ENCODE data around the gene KCNQ1.

- no peak for TF ChIP-seq CTCF (conservative IDR thresholded peaks at IDR 0.05)
- TF ChIP-seq EZH2 (IDR thresholded peaks at IDR 0.05; ENCODE audit: low read depth): no peak
Measured at GRCh38 chr11:2534957-2535672, 90.3 kb downstream of the KCNQ1 start.
